Neural crest cell (in vitro differentiated cells): Measurements from ENCODE around the gene SLC22A13. TPM values are rescaled to one million over a fixed set of nuclear protein-coding genes. Genes with fewer than 3 reads are reported as not detected.
"Not testable (repeated sequence)": the region's sequence is repeated elsewhere in the genome, so short reads cannot be mapped to it uniquely, and the experiment has no call there.

Experiments used
- DNase-seq: peaks from one replicate; pipeline ENCODE4 v3.0.0; 2021; ENCODE audit warnings: low read depth, mixed read lengths, low spot score
- H3K27ac Mint-ChIP-seq: one replicate; pipeline ENCODE4 v1.8.0; 2021; ENCODE audit warnings: mild to moderate bottlenecking, mixed read lengths; ENCODE audit not compliant: unreplicated experiment
- H3K27me3 Mint-ChIP-seq: 2 replicates; pipeline ENCODE4 v1.8.0; 2021; ENCODE audit warnings: low read depth, mild to moderate bottlenecking, mixed read lengths
- H3K36me3 Mint-ChIP-seq: 2 replicates; pipeline ENCODE4 v1.8.0; 2021; ENCODE audit warnings: low read depth, mild to moderate bottlenecking, mixed read lengths
- H3K4me1 Mint-ChIP-seq: 2 replicates; pipeline ENCODE4 v1.8.0; 2021; ENCODE audit warnings: mixed read lengths
- H3K4me3 Mint-ChIP-seq: one replicate; pipeline ENCODE4 v1.8.0; 2021; ENCODE audit warnings: mild to moderate bottlenecking, mixed read lengths
- H3K9me3 Mint-ChIP-seq: 2 replicates; pipeline ENCODE4 v1.8.0; 2021; ENCODE audit warnings: mixed read lengths
- CTCF ChIP-seq: fragments of 200-600 bp; sonication (generic); conservative IDR thresholded peaks from 2 replicates; pipeline ENCODE4 v1.5.0; 2021; ENCODE audit warnings: antibody characterized with exemption, mild to moderate bottlenecking
- total RNA-seq: library from RNA; stranded (reverse); gene quantifications from 2 replicates; pipeline ENCODE4 v1.2.1, GENCODE V29; 2021

SLC22A13 gene
- total RNA-seq, 1 donor from 2014 or later: 0.19 TPM

- H3K27me3 Mint-ChIP-seq: no peaks in the 10 kb centered on the region
- no peak for DNase-seq
Measured at GRCh38 chr3:38281895-38282686, 16.5 kb downstream of the SLC22A13 start, which contains the start of gene SLC22A14. SLC22A14 (plus strand) TSS chr3:38282294; CDS start chr3:38306027, 23,733 bp downstream.

GRCh38 chr3:38283810-38284755 is 18.5 kb downstream of the SLC22A13 start:
- Mint-ChIP-seq H3K27me3 (no peaks in the 10 kb centered on the region), H3K27ac (no peak overlapping the region), H3K36me3 (no peaks in the 10 kb centered on the region), H3K4me1 (no peaks in the 10 kb centered on the region), H3K4me3 (no peak overlapping the region), H3K9me3 (no peaks in the 10 kb centered on the region)
- DNase-seq: no peak
- no peak for TF ChIP-seq CTCF

More at GRCh38 chr3:38281895-38282686, 16.5 kb downstream of the SLC22A13 start, which contains the start of gene SLC22A14:
- Mint-ChIP-seq H3K9me3 (no peaks in the 10 kb centered on the region), H3K36me3 (no peaks in the 10 kb centered on the region), H3K4me1 (no peaks in the 10 kb centered on the region), H3K27ac (no peak within 1 kb of the TSS), H3K4me3 (no peak within 1 kb of the TSS)
- TF ChIP-seq CTCF: no peak

- Mint-ChIP-seq H3K36me3 (no peaks in the 10 kb centered on the region), H3K27ac (no peak overlapping the region), H3K4me1 (no peaks in the 10 kb centered on the region), H3K4me3 (no peak overlapping the region), H3K9me3 (no peaks in the 10 kb centered on the region), H3K27me3 (no peaks in the 10 kb centered on the region)
- no peak for TF ChIP-seq CTCF
- DNase-seq: no peak
Measured at GRCh38 chr3:38284756-38285150, 19.1 kb downstream of the SLC22A13 start.

GRCh38 chr3:38289286-38290217 is 23.9 kb downstream of the SLC22A13 start:
- H3K36me3 Mint-ChIP-seq, H3K27me3 Mint-ChIP-seq, H3K9me3 Mint-ChIP-seq, H3K4me3 Mint-ChIP-seq, H3K4me1 Mint-ChIP-seq, DNase-seq, H3K27ac Mint-ChIP-seq: not testable (repeated sequence)

GRCh38 chr3:38297053-38297452 is 31.4 kb downstream of the SLC22A13 start:
- not testable (repeated sequence) for H3K4me1 Mint-ChIP-seq, H3K4me3 Mint-ChIP-seq, H3K9me3 Mint-ChIP-seq, DNase-seq, H3K27ac Mint-ChIP-seq, H3K36me3 Mint-ChIP-seq
- peaks cover 18% of the 10 kb centered on the region for H3K27me3 Mint-ChIP-seq

GRCh38 chr3:38297537-38297936 is 31.9 kb downstream of the SLC22A13 start:
- peaks cover 18% of the 10 kb centered on the region for H3K27me3 Mint-ChIP-seq
- no peaks in the 10 kb centered on the region for H3K4me1 Mint-ChIP-seq
- H3K4me3 Mint-ChIP-seq: no peak overlapping the region
- H3K9me3 Mint-ChIP-seq: no peaks in the 10 kb centered on the region
- no peak for DNase-seq
- H3K36me3 Mint-ChIP-seq: no peaks in the 10 kb centered on the region
- TF ChIP-seq CTCF: no peak
- no peak overlapping the region for H3K27ac Mint-ChIP-seq
